M059J (cell line): ENCODE measurements around the gene ACY1. TPM values are rescaled to one million over a fixed set of nuclear protein-coding genes. Genes with fewer than 3 reads are reported as not detected.
"Not testable (repeated sequence)": the region's sequence is repeated elsewhere in the genome, so short reads cannot be mapped to it uniquely, and the experiment has no call there.

Experiments
- DNase-seq: peaks from one replicate; pipeline ENCODE4 v3.0.0-alpha.2; 2012; ENCODE audit warnings: low read depth
- total RNA-seq: library from RNA; depleted of rRNA; stranded (reverse); fragments of >200 nt; shearing (Covaris generic); gene quantifications from 2 replicates; pipeline ENCODE4 v1.2.3, GENCODE V29; 2014

ACY1 gene
- total RNA-seq, 1 experiment from 2014 or later = 29.4 TPM

- DNase-seq = no peak
Observed at GRCh38 chr3:51983578-51984268, 388 bp downstream of the ACY1 start.

- no peak for DNase-seq
Observed at GRCh38 chr3:51984269-51984647, 923 bp downstream of the ACY1 start.

- no peak for DNase-seq
Observed at GRCh38 chr3:51985063-51985462, 1.7 kb downstream of the ACY1 start.

GRCh38 chr3:51986010-51986947 is 2.9 kb downstream of the ACY1 start:
- no peak for DNase-seq

- DNase-seq = no peak
Observed at GRCh38 chr3:51987568-51987967, 4.2 kb downstream of the ACY1 start.

- DNase-seq = no peak
Observed at GRCh38 chr3:51988286-51989146, 5.2 kb downstream of the ACY1 start.

GRCh38 chr3:51990501-51990971 is 7.2 kb downstream of the ACY1 start:
- DNase-seq = not testable (repeated sequence)

- no peak for DNase-seq
Observed at GRCh38 chr3:51992017-51992682, 8.8 kb downstream of the ACY1 start.

- DNase-seq = not testable (repeated sequence)
Observed at GRCh38 chr3:51993657-51994056, 10.3 kb downstream of the ACY1 start.

GRCh38 chr3:51994530-51994929 is 11.2 kb downstream of the ACY1 start:
- DNase-seq = no peak

- peak; percentile 88 for DNase-seq
Observed at GRCh38 chr3:51995346-51996163, 12.2 kb downstream of the ACY1 start, which contains the start of gene RPL29. TSS of gene RPL29 (minus strand) at chr3:51995895. CDS start at chr3:51995461, 434 bp downstream.

- no peak for DNase-seq
Observed at GRCh38 chr3:51997172-51997571, 13.8 kb downstream of the ACY1 start.

- peak; percentile 71 for DNase-seq
Observed at GRCh38 chr3:51997935-51998596, 14.7 kb downstream of the ACY1 start.

GRCh38 chr3:51998774-51999173 is 15.4 kb downstream of the ACY1 start:
- no peak for DNase-seq

GRCh38 chr3:51999846-52000245 is 16.5 kb downstream of the ACY1 start:
- no peak for DNase-seq

GRCh38 chr3:52001443-52001974 is 18.2 kb downstream of the ACY1 start:
- peak; percentile 51 for DNase-seq

- DNase-seq = no peak
Observed at GRCh38 chr3:52002748-52003147, 19.4 kb downstream of the ACY1 start.

GRCh38 chr3:52004163-52004787 is 20.9 kb downstream of the ACY1 start:
- DNase-seq = no peak

GRCh38 chr3:52004906-52005395 is 21.6 kb downstream of the ACY1 start:
- no peak for DNase-seq
